Chondrocyte (in vitro differentiated cells): ENCODE measurements around the gene MAST3. TPM values are rescaled to one million over a fixed set of nuclear protein-coding genes. Genes with fewer than 3 reads are reported as not detected.

Experiments
- DNase-seq: peaks from one replicate; pipeline ENCODE4 v3.0.0; 2021; ENCODE audit warnings: mixed read lengths, low spot score
- H3K27ac Mint-ChIP-seq: one replicate; pipeline ENCODE4 v1.8.0; 2021; ENCODE audit warnings: mild to moderate bottlenecking, moderate library complexity, mixed read lengths; ENCODE audit not compliant: unreplicated experiment
- H3K27me3 Mint-ChIP-seq: 2 replicates; pipeline ENCODE4 v1.8.0; 2021; ENCODE audit warnings: low read depth, mixed read lengths
- H3K36me3 Mint-ChIP-seq: 2 replicates; pipeline ENCODE4 v1.8.0; 2021; ENCODE audit warnings: low read depth, mixed read lengths
- H3K4me1 Mint-ChIP-seq: 2 replicates; pipeline ENCODE4 v1.8.0; 2021; ENCODE audit warnings: low read depth, mild to moderate bottlenecking, mixed read lengths
- H3K4me3 Mint-ChIP-seq: one replicate; pipeline ENCODE4 v1.8.0; 2021; ENCODE audit warnings: mild to moderate bottlenecking, moderate library complexity, mixed read lengths; ENCODE audit not compliant: unreplicated experiment
- H3K9me3 Mint-ChIP-seq: 2 replicates; pipeline ENCODE4 v1.8.0; 2021; ENCODE audit warnings: low read depth, mixed read lengths
- CTCF ChIP-seq: fragments of 200-600 bp; sonication (generic); IDR thresholded peaks from 2 replicates; pipeline ENCODE4 v1.5.0; 2021; ENCODE audit warnings: antibody characterized with exemption, mild to moderate bottlenecking, moderate library complexity
- total RNA-seq: library from RNA; stranded (reverse); gene quantifications from 3 replicates; pipeline ENCODE4 v1.2.1, GENCODE V29; 2021

Gene MAST3
- total RNA-seq, 1 donor from 2014 or later: 10.1 TPM

- H3K27me3 Mint-ChIP-seq: no peaks in the 10 kb centered on the region
Measured at GRCh38 chr19:18128044-18128443, 30.5 kb downstream of the MAST3 start.

GRCh38 chr19:18128805-18129204, 31.2 kb downstream of the MAST3 start:
- H3K9me3 Mint-ChIP-seq: no peaks in the 10 kb centered on the region
- no peak for DNase-seq
- no peaks in the 10 kb centered on the region for H3K4me1 Mint-ChIP-seq
- H3K27ac Mint-ChIP-seq: no peak overlapping the region
- no peak for TF ChIP-seq CTCF
- H3K27me3 Mint-ChIP-seq: no peaks in the 10 kb centered on the region
- H3K4me3 Mint-ChIP-seq: no peak overlapping the region
- H3K36me3 Mint-ChIP-seq: peaks cover 14% of the 10 kb centered on the region

More at GRCh38 chr19:18128044-18128443, 30.5 kb downstream of the MAST3 start:
- H3K4me3 Mint-ChIP-seq: no peak overlapping the region
- no peaks in the 10 kb centered on the region for H3K9me3 Mint-ChIP-seq
- TF ChIP-seq CTCF: no peak
- H3K27ac Mint-ChIP-seq: no peak overlapping the region
- no peak for DNase-seq
- no peaks in the 10 kb centered on the region for H3K4me1 Mint-ChIP-seq
- H3K36me3 Mint-ChIP-seq: peaks cover 16% of the 10 kb centered on the region

- no peak for TF ChIP-seq CTCF
Measured at GRCh38 chr19:18130523-18131242, 33.1 kb downstream of the MAST3 start.

GRCh38 chr19:18131841-18132596, 34.4 kb downstream of the MAST3 start:
- Mint-ChIP-seq H3K4me1 (no peaks in the 10 kb centered on the region), H3K4me3 (no peak overlapping the region), H3K27me3 (no peaks in the 10 kb centered on the region), H3K9me3 (no peaks in the 10 kb centered on the region), H3K27ac (no peak overlapping the region), H3K36me3 (peaks cover 14% of the 10 kb centered on the region)
- TF ChIP-seq CTCF: no peak
- DNase-seq: no peak

More at GRCh38 chr19:18130523-18131242, 33.1 kb downstream of the MAST3 start:
- Mint-ChIP-seq H3K27ac (no peak overlapping the region), H3K4me3 (no peak overlapping the region), H3K9me3 (no peaks in the 10 kb centered on the region), H3K36me3 (peaks cover 15% of the 10 kb centered on the region), H3K4me1 (no peaks in the 10 kb centered on the region), H3K27me3 (no peaks in the 10 kb centered on the region)
- DNase-seq: no peak

GRCh38 chr19:18135712-18136584, 38.4 kb downstream of the MAST3 start:
- Mint-ChIP-seq H3K27ac (no peak overlapping the region), H3K9me3 (no peaks in the 10 kb centered on the region), H3K27me3 (no peaks in the 10 kb centered on the region), H3K36me3 (peaks cover 16% of the 10 kb centered on the region), H3K4me3 (no peak overlapping the region), H3K4me1 (no peaks in the 10 kb centered on the region)
- TF ChIP-seq CTCF: no peak
- no peak for DNase-seq
